Pancreas (tissue), 10 donors: Measurements from ENCODE around the gene MVK. TPM values are rescaled to one million over a fixed set of nuclear protein-coding genes. Genes with fewer than 3 reads are reported as not detected.
A peak's percentile ranks its signal among the peaks of the same experiment; 100 is the strongest.

Experiments
- ATAC-seq, 4 donors: fragments of 200-7000 bp; cut with Tn5 transposase; one replicate each; pipeline versions ENCODE4 v1.8.0 to v1.9.1; 2020; ENCODE audit warnings: mild to moderate bottlenecking in 4 of 4, moderate library complexity in 4 of 4
- DNase-seq, 6 donors: peaks; one replicate each; pipeline ENCODE4 v3.0.0-alpha.2; 2020
- FAIRE-seq: peaks from 2 replicates; lab custom pipeline; 2012; peaks lifted over from hg19 to GRCh38; lab: Jason Lieb, UNC
- H3K27ac ChIP-seq, 4 donors: fragments of 200-600 bp; sonication (generic); 1 replicate in 3 of 4; 2 replicates in 1 of 4; pipeline versions ENCODE4 v1.5.0 to v1.8.0; 2020
- H3K27me3 ChIP-seq, 4 donors: fragments of 200-600 bp; one replicate each; pipeline ENCODE4 v1.8.0; 2021
- H3K36me3 ChIP-seq, 3 donors: fragments of 200-600 bp; sonication (generic) in 1 of 3; one replicate each; pipeline versions ENCODE4 v1.5.0 to v1.8.0; 2020 to 2021
- H3K4me1 ChIP-seq, 3 donors: fragments of 200-600 bp; one replicate each; pipeline ENCODE4 v1.8.0; 2021
- H3K4me3 ChIP-seq, 4 donors: fragments of 200-600 bp; sonication (generic) in 2 of 4; one replicate each; pipeline versions ENCODE4 v1.5.0 to v1.8.0; 2020 to 2021
- H3K9me3 ChIP-seq, 4 donors: fragments of 200-600 bp; one replicate each; pipeline ENCODE4 v1.8.0; 2021
- CTCF ChIP-seq, 4 donors: fragments of 200-600 bp; sonication (generic) in 3 of 4; IDR thresholded peaks; one replicate each; pipeline versions ENCODE4 v1.5.0 to v1.8.0; 2021; ENCODE audit warnings: antibody characterized with exemption in 4 of 4
- WGBS, 2 donors: extraction: QIAGEN DNeasy Blood & Tissue Kit; methylation state at CpG; one replicate each; pipeline ENCODE4 v1.1.7; 2013; 5-methylcytosine and 5-hydroxymethylcytosine counted together
- intact Hi-C, 3 donors: fragments of 100-400 bp; cut with DNase I; formaldehyde crosslinking; loops; one replicate each; pipeline versions ENCODE4 v1.11.1 to v1.14.2; 2022
- polyA plus RNA-seq, 2 donors: library from polyadenylated mRNA; stranded (reverse); fragments of 200-250 nt; gene quantifications; one replicate each; pipeline ENCODE4 v1.2.3, GENCODE V29; 2013
- total RNA-seq, 6 donors: library from RNA; stranded (reverse); fragmentation: NEBNext Ultra II Directional in 4 of 6; extraction: Animal tissue kit (Norgen Biotek cat#: 25700) in 4 of 6; gene quantifications; one replicate each; pipeline versions ENCODE4 v1.2.1 to v1.2.4, GENCODE V29; 2021 to 2023
- donor health status: healthy with polysubstance abuse.
- donor health status: DM: no; HTN: no; CAD: no; lungs with moderate emphysema.
- donor health status: DM: no; HTN: no; CAD: no.
- donor health status: control.
- donor health status: control.
- donor health status: Bipolar disorder and iron deficiency.
- donor health status: DM: yes; HTN: yes; CAD: no.
- donor health status: DM: no; HTN: no; CAD: no.
- donor health status: DM: no; HTN: no; CAD: no.
- donor health status: DM: yes; HTN: yes; CAD: no.

Gene MVK
- total and polyA plus RNA-seq, 8 donors = 5.8 to 15.9 (median 7.4) TPM

DNA sequence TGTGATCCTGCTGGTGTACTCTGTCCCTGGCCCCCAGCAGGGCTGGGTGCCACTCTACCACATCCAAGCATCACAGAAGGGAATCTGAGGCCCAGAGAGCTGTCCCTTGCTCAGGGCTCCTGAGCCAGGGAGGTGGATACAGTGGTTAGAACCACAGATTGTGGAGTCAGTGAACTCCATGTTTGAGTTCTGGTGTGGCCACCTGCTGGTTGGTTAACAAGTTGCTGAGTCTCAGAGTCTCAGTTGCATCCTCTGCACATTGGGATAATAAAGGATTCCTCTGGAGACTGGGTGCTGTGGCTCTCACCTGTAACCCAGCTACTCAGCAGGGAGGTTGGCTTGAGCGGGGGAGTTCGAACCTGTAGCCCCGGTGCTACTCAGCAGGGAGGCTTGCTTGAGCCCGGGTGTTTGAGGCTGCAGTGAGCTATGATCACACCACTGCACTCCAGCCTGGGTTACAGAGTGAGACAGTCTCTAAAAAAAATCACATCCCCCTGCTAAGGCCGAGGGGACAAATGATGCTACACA lies 39.4 kb downstream of the MVK start:
- DNase-seq = no peak
- H3K9me3 ChIP-seq = no peaks in the 10 kb centered on the region
- ATAC-seq = no peak
- H3K27me3 ChIP-seq = no peaks in the 10 kb centered on the region
- intact Hi-C loops = no loop called here
- no peak overlapping the region for H3K4me3 ChIP-seq
- no peak for TF ChIP-seq CTCF (IDR thresholded peaks at IDR 0.05)
- H3K4me1 ChIP-seq = peaks cover 0 to 6% (median 0%) of the 10 kb centered on the region in 3 donors
- no peak overlapping the region for H3K27ac ChIP-seq
- H3K36me3 ChIP-seq = no peaks in the 10 kb centered on the region
- FAIRE-seq = no peak
- 46 to 64% methylated on average over 5 of the region's 5 CpGs for WGBS, 2 donors

DNA sequence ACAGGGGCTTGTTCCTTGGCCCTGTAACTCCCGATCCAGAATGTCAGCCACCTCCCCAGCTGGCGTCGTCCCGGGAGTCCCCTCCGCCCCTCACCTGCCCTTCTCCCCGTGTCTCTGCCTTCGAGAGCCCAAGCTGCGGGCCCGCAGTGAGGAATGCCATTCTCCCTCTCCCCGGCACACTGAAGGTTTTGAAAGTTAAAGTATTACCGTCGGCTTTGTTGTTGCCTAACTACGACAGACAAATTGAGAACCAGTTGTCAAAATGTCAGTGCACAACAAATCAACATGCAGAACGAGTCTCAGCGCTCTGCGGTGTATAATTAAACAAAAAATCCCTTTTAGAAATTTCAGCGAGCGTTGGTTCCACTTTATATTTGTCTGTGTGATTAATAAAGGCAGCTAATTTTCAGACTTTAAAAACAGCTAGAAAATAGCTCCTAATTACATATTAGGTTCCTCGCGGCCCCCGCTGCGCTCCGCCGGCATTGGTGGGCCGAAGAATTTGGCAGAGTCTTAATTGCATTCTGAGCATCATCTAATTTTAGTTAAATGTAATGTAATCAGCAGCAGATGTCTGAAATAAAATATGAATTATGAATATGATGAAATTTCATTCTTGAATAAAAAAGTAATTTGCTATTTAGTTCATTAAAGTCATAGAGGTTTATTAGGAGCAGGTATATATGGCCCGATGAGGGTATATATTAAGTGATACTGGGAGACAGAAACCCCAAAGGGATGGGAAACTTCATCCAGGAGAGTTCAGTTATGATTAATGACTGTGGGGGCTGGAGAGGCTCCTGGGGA lies 40.3 kb downstream of the MVK start:
- no peak for TF ChIP-seq CTCF (IDR thresholded peaks at IDR 0.05)
- ATAC-seq (peak in 3 of 4 donors; percentile 32 to 42 (median 36)), FAIRE-seq (no peak), DNase-seq (no peak)
- no peaks in the 10 kb centered on the region for H3K9me3 ChIP-seq
- H3K27me3 ChIP-seq = no peaks in the 10 kb centered on the region
- WGBS, 2 donors = 34 to 42% methylated on average over 26 of the region's 26 CpGs
- no peak overlapping the region for H3K4me3 ChIP-seq
- no peak overlapping the region for H3K27ac ChIP-seq
- no peaks in the 10 kb centered on the region for H3K36me3 ChIP-seq
- peaks cover 0 to 6% (median 0%) of the 10 kb centered on the region in 3 donors for H3K4me1 ChIP-seq
- intact Hi-C loops = no loop called here

- Histone ChIP-seq H3K27me3 (no peaks in the 10 kb centered on the region), H3K9me3 (no peaks in the 10 kb centered on the region), H3K4me1 (peaks cover 0 to 6% (median 0%) of the 10 kb centered on the region in 3 donors), H3K36me3 (no peaks in the 10 kb centered on the region), H3K4me3 (no peak overlapping the region), H3K27ac (no peak overlapping the region)
- DNase-seq (peak in 3 of 6 donors; percentile 55 to 65 (median 61)), ATAC-seq (peak; percentile 12 to 68 (median 50)), FAIRE-seq (no peak)
- intact Hi-C loops = no loop called here
- TF ChIP-seq CTCF (IDR thresholded peaks at IDR 0.05) = no peak
- WGBS, 2 donors = 12 to 18% methylated on average over 14 of the region's 14 CpGs
Measured at GRCh38 chr12:109615556-109616229, 42.1 kb downstream of the MVK start.

GRCh38 chr12:109617491-109617890 lies 43.9 kb downstream of the MVK start:
- no peak for FAIRE-seq
- Histone ChIP-seq H3K27me3 (no peaks in the 10 kb centered on the region), H3K27ac (no peak overlapping the region), H3K36me3 (no peaks in the 10 kb centered on the region), H3K4me3 (no peak overlapping the region), H3K9me3 (no peaks in the 10 kb centered on the region), H3K4me1 (peaks cover 0 to 6% (median 0%) of the 10 kb centered on the region in 3 donors)
- no peak for ATAC-seq
- no peak for DNase-seq
- intact Hi-C loops = no loop called here
- no peak for TF ChIP-seq CTCF (IDR thresholded peaks at IDR 0.05)
- 67 to 74% methylated on average over 10 of the region's 10 CpGs for WGBS, 2 donors
